ENCODE measurements around the gene PPP1R3A.

DNA sequence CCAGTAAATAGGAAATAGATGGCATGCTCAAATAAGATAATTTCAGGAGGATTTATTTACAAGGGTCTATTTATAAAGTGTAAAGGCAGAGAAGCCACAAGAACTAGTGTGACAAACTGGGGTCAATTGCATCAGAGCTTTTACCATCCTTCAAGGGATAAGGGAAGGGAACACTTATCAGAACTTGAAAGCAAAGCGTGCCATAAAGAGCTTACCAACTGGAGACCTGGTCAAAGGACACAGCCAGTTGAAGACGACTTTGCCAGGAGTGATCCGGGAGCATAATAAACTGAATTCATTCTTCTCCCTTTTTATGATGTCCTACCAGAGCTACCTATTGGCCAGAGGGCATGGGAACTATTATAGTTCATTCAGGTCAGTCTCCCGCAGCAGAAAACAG, 3.2 kb upstream of the PPP1R3A start:
- TF ChIP-seq, protein P1, sequence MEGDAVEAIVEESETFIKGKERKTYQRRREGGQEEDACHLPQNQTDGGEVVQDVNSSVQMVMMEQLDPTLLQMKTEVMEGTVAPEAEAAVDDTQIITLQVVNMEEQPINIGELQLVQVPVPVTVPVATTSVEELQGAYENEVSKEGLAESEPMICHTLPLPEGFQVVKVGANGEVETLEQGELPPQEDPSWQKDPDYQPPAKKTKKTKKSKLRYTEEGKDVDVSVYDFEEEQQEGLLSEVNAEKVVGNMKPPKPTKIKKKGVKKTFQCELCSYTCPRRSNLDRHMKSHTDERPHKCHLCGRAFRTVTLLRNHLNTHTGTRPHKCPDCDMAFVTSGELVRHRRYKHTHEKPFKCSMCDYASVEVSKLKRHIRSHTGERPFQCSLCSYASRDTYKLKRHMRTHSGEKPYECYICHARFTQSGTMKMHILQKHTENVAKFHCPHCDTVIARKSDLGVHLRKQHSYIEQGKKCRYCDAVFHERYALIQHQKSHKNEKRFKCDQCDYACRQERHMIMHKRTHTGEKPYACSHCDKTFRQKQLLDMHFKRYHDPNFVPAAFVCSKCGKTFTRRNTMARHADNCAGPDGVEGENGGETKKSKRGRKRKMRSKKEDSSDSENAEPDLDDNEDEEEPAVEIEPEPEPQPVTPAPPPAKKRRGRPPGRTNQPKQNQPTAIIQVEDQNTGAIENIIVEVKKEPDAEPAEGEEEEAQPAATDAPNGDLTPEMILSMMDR (IDR thresholded peaks at IDR 0.05): no peak
- TF ChIP-seq POLR2A (IDR thresholded peaks at IDR 0.05): no peak
